GM23338 (cell line): ENCODE data around the gene SLIT2. TPM values are rescaled to one million over a fixed set of nuclear protein-coding genes. Genes with fewer than 3 reads are reported as not detected.

Experiments used
- ATAC-seq: fragments of 200-7000 bp; cut with Tn5 transposase; 3 replicates; pipeline ENCODE4 v1.9.1; 2020
- DNase-seq: peaks from one replicate; pipeline ENCODE4 v3.0.0-alpha.2; 2015; ENCODE audit warnings: low spot score
- H2AFZ ChIP-seq: fragments of 200-600 bp; sonication (generic); 2 replicates; pipeline ENCODE4 v1.8.0; 2016; ENCODE audit warnings: antibody characterized with exemption, mild to moderate bottlenecking, moderate library complexity
- H3F3A ChIP-seq: fragments of 200-600 bp; sonication (generic); replicated peaks from 2 replicates; pipeline ENCODE4 v1.8.0; 2017; ENCODE audit warnings: antibody characterized with exemption, mixed run types, low read depth
- H3K27ac ChIP-seq: fragments of 200-600 bp; sonication (generic); 2 replicates; pipeline ENCODE4 v1.6.1; 2016; ENCODE audit warnings: low read depth
- H3K27me3 ChIP-seq: fragments of 200-600 bp; sonication (generic); 2 replicates; pipeline ENCODE4 v1.8.0; 2016; ENCODE audit warnings: mild to moderate bottlenecking, mixed run types, moderate library complexity; ENCODE audit not compliant: insufficient read depth
- H3K36me3 ChIP-seq: fragments of 200-600 bp; sonication (generic); 2 replicates; pipeline ENCODE4 v1.8.0; 2016; ENCODE audit warnings: mild to moderate bottlenecking; ENCODE audit not compliant: insufficient read depth
- H3K4me1 ChIP-seq: fragments of 200-600 bp; sonication (generic); 2 replicates; pipeline ENCODE4 v1.8.0; 2016; ENCODE audit warnings: mild to moderate bottlenecking, moderate library complexity; ENCODE audit not compliant: insufficient read depth
- H3K4me2 ChIP-seq: fragments of 200-600 bp; sonication (generic); 2 replicates; pipeline ENCODE4 v1.7.1; 2017; ENCODE audit warnings: mixed run types
- H3K4me3 ChIP-seq: fragments of 200-600 bp; sonication (generic); 2 replicates; pipeline ENCODE4 v1.6.1; 2016; ENCODE audit warnings: mixed run types
- H3K79me2 ChIP-seq: fragments of 200-600 bp; sonication (generic); replicated peaks from 2 replicates; pipeline ENCODE4 v1.8.0; 2017; ENCODE audit warnings: mild to moderate bottlenecking; ENCODE audit not compliant: insufficient read depth
- H3K9me2 ChIP-seq: fragments of 200-600 bp; sonication (generic); 2 replicates; pipeline ENCODE4 v1.8.0; 2017; ENCODE audit not compliant: insufficient read depth
- H4K20me1 ChIP-seq: fragments of 200-600 bp; sonication (generic); replicated peaks from 2 replicates; pipeline ENCODE4 v1.8.0; 2017; ENCODE audit warnings: mild to moderate bottlenecking; ENCODE audit not compliant: insufficient read depth
- H3K27ac Mint-ChIP-seq: 2 replicates; pipeline ENCODE4 v1.8.0; 2020; ENCODE audit warnings: inconsistent platforms, mild to moderate bottlenecking, moderate library complexity, mixed read lengths
- H3K27me3 Mint-ChIP-seq: 3 replicates; pipeline ENCODE4 v1.8.0; 2022; ENCODE audit warnings: low read depth, mild to moderate bottlenecking, moderate library complexity, mixed read lengths, inconsistent platforms; ENCODE audit not compliant: insufficient read depth, poor library complexity
- H3K36me3 Mint-ChIP-seq: 3 replicates; pipeline ENCODE4 v1.8.0; 2021; ENCODE audit warnings: low read depth, mild to moderate bottlenecking, inconsistent platforms, moderate library complexity, mixed read lengths
- H3K4me1 Mint-ChIP-seq: 3 replicates; pipeline ENCODE4 v1.8.0; 2020; ENCODE audit warnings: mild to moderate bottlenecking, inconsistent platforms, mixed read lengths
- H3K4me3 Mint-ChIP-seq: 3 replicates; pipeline ENCODE4 v1.8.0; 2021; ENCODE audit warnings: moderate library complexity, mild to moderate bottlenecking, inconsistent platforms, mixed read lengths
- H3K9me3 Mint-ChIP-seq: 3 replicates; pipeline ENCODE4 v1.8.0; 2020; ENCODE audit warnings: moderate library complexity, mild to moderate bottlenecking, inconsistent platforms, mixed read lengths
- CREB1 ChIP-seq: fragments of 250-450 bp; sonication (Bioruptor Pico); IDR thresholded peaks from 2 replicates; pipeline ENCODE4 v1.5.0; 2020; ENCODE audit warnings: low read depth, mild to moderate bottlenecking, moderate library complexity
- CTCF ChIP-seq, 2 experiments: fragments of 200-600 bp in 1 of 2; sonication (generic) in 1 of 2; conservative IDR thresholded peaks; 2 replicates each; pipeline versions ENCODE4 v1.5.1 to v1.6.1; 2016 to 2017; ENCODE audit warnings: antibody characterized with exemption in 2 of 2, low read depth in 2 of 2, mild to moderate bottlenecking in 2 of 2, moderate library complexity in 1 of 2
- ETS1 ChIP-seq: IDR thresholded peaks from 2 replicates; pipeline ENCODE4 v1.6.1; 2016; ENCODE audit warnings: antibody characterized with exemption
- EZH2 ChIP-seq: fragments of 200-600 bp; sonication (generic); IDR thresholded peaks from one replicate; pipeline ENCODE4 v1.8.0; 2017; ENCODE audit warnings: antibody characterized with exemption, mild to moderate bottlenecking, low read depth; ENCODE audit not compliant: unreplicated experiment
- EZH2phosphoT487 ChIP-seq: fragments of 200-600 bp; sonication (generic); IDR thresholded peaks from one replicate; pipeline ENCODE4 v1.8.1; 2018; ENCODE audit warnings: antibody characterized with exemption; ENCODE audit not compliant: unreplicated experiment
- JUNB ChIP-seq: IDR thresholded peaks from one replicate; pipeline ENCODE4 v1.6.1; 2016; ENCODE audit warnings: antibody characterized with exemption; ENCODE audit not compliant: unreplicated experiment
- NANOG ChIP-seq: IDR thresholded peaks from 2 replicates; pipeline ENCODE4 v1.6.1; 2016; ENCODE audit warnings: antibody characterized with exemption, borderline replicate concordance
- POLR2AphosphoS5 ChIP-seq: IDR thresholded peaks from 2 replicates; pipeline ENCODE4 v1.6.1; 2016; ENCODE audit warnings: antibody characterized with exemption, low read depth
- REST ChIP-seq: IDR thresholded peaks from one replicate; pipeline ENCODE4 v1.6.1; 2018; ENCODE audit warnings: antibody characterized with exemption; ENCODE audit not compliant: unreplicated experiment
- STAT1 ChIP-seq: IDR thresholded peaks from one replicate; pipeline ENCODE4 v1.6.1; 2016; ENCODE audit warnings: antibody characterized with exemption; ENCODE audit not compliant: unreplicated experiment
- ZNF114 ChIP-seq: fragments of 250-450 bp; sonication (Bioruptor Pico); IDR thresholded peaks from 2 replicates; pipeline ENCODE4 v1.5.0; 2020; ENCODE audit warnings: mild to moderate bottlenecking, moderate library complexity
- ZNF331 ChIP-seq: fragments of 250-450 bp; sonication (Bioruptor Pico); IDR thresholded peaks from 2 replicates; pipeline ENCODE4 v1.5.0; 2020; ENCODE audit warnings: low read depth, mild to moderate bottlenecking, moderate library complexity
- ZNF462 ChIP-seq: fragments of 250-450 bp; sonication (Bioruptor Pico); IDR thresholded peaks from 2 replicates; pipeline ENCODE4 v1.5.0; 2020; ENCODE audit warnings: mild to moderate bottlenecking, moderate library complexity
- polyA plus RNA-seq: library from polyadenylated mRNA; unstranded; fragments of >200 nt; fragmentation: Nextera tagmentation; extraction: Ambion mirVana; gene quantifications from 2 replicates; pipeline ENCODE4 v1.2.1, GENCODE V29; 2016
- total RNA-seq: library from RNA; depleted of rRNA; stranded (reverse); fragments of >200 nt; shearing (Covaris generic); gene quantifications from 2 replicates; pipeline ENCODE4 v1.2.3, GENCODE V29; 2014

Gene SLIT2
- total and polyA plus RNA-seq, 2 experiments from 2014 or later: 5.2 to 5.6 TPM

- H3K9me3 Mint-ChIP-seq: no peaks in the 10 kb centered on the region
- Histone ChIP-seq H3K4me2 (no peak overlapping the region), H3F3A (no peaks in the 10 kb centered on the region), H3K79me2 (no peaks in the 10 kb centered on the region), H3K27me3 (no peaks in the 10 kb centered on the region), H2AFZ (no peak overlapping the region), H3K4me3 (no peak overlapping the region), H3K36me3 (no peaks in the 10 kb centered on the region), H3K4me1 (no peaks in the 10 kb centered on the region), H3K9me2 (no peaks in the 10 kb centered on the region), H4K20me1 (no peaks in the 10 kb centered on the region), H3K27ac (no peak overlapping the region)
- TF ChIP-seq EZH2phosphoT487 (no peak), JUNB (no peak), CREB1 (no peak), POLR2AphosphoS5 (no peak), EZH2 (no peak), ZNF462 (CRISPR knock-in tag) (no peak), STAT1 (no peak), ZNF114 (CRISPR knock-in tag) (no peak), ETS1 (no peak), NANOG (no peak), CTCF (conservative IDR thresholded peaks at IDR 0.05; ENCODE audit: low read depth in 2 of 2) (no peak), ZNF331 (CRISPR knock-in tag) (no peak), REST (no peak)
- DNase-seq: no peak
- no peaks in the 10 kb centered on the region; the same call in 2 of the 3 replicates for H3K36me3 Mint-ChIP-seq
- H3K4me1 Mint-ChIP-seq: peaks cover 10% of the 10 kb centered on the region
- no peak overlapping the region for H3K27ac Mint-ChIP-seq
- no peak overlapping the region for H3K4me3 Mint-ChIP-seq
- no peaks in the 10 kb centered on the region for H3K27me3 Mint-ChIP-seq
- ATAC-seq: no peak
These were observed 14.0 kb downstream of the SLIT2 start for GRCh38 chr4:20265726-20266125.
